EH (cell line): Measurements from ENCODE around the gene ZFHX3.
"Not testable (repeated sequence)": the region's sequence is repeated elsewhere in the genome, so short reads cannot be mapped to it uniquely, and the experiment has no call there.

ENCODE experiments used
- DNase-seq: peaks from one replicate; pipeline ENCODE4 v3.0.0-alpha.2; 2015; ENCODE audit warnings: low read depth

The ZFHX3 gene, protein sequence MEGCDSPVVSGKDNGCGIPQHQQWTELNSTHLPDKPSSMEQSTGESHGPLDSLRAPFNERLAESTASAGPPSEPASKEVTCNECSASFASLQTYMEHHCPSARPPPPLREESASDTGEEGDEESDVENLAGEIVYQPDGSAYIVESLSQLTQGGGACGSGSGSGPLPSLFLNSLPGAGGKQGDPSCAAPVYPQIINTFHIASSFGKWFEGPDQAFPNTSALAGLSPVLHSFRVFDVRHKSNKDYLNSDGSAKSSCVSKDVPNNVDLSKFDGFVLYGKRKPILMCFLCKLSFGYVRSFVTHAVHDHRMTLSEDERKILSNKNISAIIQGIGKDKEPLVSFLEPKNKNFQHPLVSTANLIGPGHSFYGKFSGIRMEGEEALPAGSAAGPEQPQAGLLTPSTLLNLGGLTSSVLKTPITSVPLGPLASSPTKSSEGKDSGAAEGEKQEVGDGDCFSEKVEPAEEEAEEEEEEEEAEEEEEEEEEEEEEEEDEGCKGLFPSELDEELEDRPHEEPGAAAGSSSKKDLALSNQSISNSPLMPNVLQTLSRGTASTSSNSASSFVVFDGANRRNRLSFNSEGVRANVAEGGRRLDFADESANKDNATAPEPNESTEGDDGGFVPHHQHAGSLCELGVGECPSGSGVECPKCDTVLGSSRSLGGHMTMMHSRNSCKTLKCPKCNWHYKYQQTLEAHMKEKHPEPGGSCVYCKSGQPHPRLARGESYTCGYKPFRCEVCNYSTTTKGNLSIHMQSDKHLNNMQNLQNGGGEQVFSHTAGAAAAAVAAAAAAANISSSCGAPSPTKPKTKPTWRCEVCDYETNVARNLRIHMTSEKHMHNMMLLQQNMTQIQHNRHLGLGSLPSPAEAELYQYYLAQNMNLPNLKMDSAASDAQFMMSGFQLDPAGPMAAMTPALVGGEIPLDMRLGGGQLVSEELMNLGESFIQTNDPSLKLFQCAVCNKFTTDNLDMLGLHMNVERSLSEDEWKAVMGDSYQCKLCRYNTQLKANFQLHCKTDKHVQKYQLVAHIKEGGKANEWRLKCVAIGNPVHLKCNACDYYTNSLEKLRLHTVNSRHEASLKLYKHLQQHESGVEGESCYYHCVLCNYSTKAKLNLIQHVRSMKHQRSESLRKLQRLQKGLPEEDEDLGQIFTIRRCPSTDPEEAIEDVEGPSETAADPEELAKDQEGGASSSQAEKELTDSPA (N-terminal part only)

DNA sequence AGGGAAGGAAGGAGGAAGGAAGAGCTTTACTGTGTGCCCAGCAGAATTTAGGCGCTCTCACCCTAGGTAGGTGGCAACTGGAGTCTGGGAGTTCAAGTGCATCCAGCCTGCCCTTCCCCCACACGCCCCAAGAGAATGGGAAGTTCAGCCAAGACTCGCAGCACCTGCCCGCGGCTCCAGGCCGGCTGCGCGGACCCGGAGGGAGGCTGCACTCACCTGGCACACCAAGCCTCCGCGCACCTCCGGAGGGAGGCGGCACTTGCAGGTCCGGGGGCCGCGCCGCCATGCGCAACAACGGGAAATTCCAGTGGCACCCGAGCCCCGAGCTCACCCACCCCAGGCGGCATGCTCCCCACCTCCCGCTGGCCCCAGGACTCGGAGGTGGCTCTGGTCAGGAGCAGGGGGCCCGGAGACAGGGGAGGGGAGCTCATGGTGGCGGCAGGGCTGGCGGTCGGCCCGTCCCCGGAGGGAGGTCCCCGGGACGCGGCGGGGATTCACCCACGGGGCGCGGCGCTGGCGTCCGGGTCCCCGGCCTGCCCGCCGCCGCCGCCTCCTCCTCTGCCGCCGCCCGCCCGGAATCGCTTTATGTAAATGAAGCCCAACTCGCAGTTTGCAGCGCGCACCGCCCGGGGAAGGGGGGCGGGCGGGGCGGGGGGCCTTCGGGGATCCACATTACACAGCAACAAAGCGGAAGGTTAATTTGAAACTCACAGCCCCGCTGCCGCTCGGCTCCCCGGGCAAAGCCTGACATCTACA lies at the start of gene ZFHX3:
Gene ZFHX3, minus strand, starts transcription at position 593 of the 756 bp plus-strand sequence. CDS start 87,983 bp downstream, outside the sequence.
- DNase-seq, result peak; percentile 83

GRCh38 chr16:73096510-73096909 lies 48.6 kb upstream of the ZFHX3 start:
- DNase-seq, result no peak

GRCh38 chr16:73095885-73096421 lies 48.0 kb upstream of the ZFHX3 start:
- no peak for DNase-seq

DNA sequence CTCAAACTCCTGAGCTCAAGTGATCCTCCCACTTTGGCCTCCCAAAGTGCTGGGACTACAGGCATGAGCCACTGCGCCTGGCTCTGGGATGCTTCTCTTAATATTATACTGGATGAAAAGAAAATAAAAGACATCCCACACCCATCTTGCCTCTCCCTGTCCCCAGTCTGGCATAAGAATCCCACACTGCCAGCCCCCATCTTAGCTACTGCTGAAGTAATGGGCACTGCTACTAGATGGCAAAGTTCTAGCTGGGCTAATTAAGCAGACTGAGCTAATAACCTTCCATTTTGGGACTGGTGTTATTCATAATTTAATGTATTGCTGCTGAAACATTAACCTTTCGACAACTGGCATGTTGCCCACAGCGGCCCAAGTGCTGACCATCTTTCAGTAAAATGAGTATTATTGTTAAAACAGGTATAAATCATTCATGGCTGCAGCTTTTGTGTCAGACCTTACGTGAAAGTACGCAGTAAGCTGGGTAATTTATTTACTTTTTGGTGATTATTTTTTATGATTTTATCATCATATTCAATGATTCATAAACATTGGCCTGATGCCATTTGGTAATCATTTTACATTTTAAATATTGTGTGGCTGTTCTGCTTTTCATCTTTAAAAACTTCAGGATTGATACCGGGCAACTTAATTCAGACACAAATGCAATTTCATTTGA lies 47.4 kb upstream of the ZFHX3 start:
- no peak for DNase-seq

DNA sequence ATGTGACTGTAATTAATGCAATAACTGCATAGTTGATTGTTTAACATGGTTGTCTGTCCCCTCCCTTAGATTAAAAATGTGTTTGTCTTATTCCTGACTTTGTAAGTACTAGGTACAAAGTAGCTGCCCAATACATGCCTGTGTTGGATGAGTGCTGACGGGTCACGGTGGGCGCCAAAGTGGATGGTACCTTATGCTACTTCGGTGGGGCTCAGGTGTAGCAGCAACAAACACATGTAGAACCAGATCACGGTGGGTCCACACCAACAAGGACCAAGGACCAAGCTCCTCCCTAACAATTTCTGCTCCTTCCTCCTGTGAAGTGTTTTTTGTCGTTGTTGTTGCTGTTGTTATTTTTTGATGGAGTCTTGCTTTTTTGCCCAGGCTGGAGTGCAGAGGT lies 46.4 kb upstream of the ZFHX3 start:
- DNase-seq, result no peak

- DNase-seq, result peak; percentile 73
Measured at GRCh38 chr16:73093146-73094144, 45.5 kb upstream of the ZFHX3 start.

DNA sequence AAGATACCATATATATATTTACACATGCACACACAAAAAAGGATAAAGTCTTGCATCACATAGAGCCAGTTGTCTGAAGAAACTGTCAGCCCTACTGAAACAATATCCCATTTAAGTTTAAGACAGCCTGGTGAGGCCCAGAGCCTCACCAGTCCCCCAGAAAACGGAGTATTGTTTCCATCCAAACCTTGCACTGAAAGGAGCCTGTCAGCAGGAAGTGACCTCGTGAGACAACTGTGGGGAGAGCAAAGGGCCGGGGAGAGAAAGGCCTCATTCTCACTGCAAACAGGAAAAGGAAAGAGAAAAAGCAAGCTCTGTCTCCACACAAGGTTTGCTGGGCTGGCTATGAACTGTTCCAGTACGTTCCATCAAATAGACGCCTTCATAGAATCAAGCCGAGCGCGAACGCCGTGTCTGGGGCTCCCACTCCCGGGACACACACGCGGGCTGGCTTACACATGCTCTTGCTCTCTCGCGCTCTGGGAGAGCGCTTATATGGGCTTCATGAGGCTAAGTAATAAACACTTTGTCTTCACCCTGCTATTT lies 44.4 kb upstream of the ZFHX3 start:
- peak; percentile 9 for DNase-seq

GRCh38 chr16:73091174-73091573 lies 43.2 kb upstream of the ZFHX3 start:
- DNase-seq, result no peak

DNA sequence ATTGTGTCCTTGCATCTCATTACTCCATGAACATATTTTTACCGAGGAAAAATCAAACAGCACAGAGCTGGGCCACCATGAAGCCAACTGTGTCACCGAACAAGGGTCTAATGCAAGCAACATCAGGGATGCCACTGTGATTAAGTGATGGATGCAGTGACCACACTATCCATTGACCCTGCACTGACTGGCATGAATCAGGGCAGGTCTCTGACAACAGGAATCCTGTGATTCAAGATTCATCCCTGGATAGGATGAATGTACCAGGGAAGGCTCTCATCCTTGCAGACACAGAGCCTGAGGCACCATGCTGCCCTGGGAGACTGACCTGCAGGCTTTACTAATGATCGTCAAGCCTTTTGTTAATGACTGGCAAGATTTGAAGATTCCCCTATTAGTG lies 41.5 kb upstream of the ZFHX3 start:
- DNase-seq, result no peak

DNA sequence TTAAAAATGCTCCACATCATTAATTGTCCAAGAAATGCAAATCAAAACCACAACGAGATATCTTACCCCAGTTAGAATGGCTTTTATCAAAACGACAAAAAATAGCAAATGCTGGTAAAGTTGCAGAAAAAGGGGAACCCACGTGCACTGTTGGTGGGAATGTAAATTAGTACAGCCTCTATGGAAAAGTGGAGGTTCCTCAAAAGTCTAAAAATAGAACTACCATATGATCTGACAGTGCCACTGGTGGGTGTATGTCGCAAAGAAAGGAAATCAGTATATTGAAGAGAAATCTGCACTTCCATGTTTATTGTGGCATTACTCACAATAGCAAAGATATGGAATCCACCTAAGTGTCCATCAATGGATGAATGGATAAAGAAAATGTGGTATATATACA lies 38.2 kb upstream of the ZFHX3 start:
- DNase-seq, result no peak

DNA sequence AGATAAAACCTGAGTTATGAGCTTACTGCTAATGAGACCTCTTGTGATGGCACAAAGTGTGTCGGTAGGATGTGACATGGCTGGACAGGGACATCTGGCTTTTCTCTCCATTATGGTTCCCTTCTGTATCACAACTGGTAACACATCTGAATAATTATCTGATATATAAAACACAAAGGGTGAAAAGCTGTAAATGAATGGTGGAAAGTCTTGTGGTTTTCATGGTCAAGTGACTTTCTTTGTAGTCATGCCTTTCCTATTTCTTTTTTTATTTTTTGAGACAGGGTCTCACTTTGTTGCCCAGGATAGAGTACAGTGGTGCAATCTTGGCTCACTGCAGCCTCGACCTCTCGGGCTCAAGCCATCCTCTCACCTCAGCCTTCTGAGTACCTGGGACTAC lies 35.3 kb upstream of the ZFHX3 start:
- peak; percentile 19 for DNase-seq

DNA sequence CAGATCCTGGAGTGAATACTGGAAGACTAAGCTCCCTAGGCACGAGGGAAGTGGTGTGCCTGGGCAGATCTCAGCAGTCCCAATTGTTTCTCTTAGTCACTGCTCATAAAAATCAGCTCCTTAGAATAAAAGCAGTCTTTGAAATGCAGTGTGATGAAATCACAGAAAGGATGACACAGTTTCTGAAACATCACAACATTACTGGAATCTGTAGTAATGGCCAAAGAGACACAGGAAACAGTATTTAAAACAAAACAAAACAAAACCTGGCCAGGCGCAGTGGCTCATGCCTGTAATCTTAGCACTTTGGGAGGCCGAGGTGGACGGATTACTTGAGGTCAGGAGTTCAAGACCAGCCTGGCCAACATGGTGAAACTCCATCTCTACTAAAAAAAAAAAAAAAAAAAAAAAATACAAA lies 34.7 kb upstream of the ZFHX3 start:
- DNase-seq, result peak; percentile 98

GRCh38 chr16:73080931-73081330 lies 33.0 kb upstream of the ZFHX3 start:
- DNase-seq, result no peak

DNA sequence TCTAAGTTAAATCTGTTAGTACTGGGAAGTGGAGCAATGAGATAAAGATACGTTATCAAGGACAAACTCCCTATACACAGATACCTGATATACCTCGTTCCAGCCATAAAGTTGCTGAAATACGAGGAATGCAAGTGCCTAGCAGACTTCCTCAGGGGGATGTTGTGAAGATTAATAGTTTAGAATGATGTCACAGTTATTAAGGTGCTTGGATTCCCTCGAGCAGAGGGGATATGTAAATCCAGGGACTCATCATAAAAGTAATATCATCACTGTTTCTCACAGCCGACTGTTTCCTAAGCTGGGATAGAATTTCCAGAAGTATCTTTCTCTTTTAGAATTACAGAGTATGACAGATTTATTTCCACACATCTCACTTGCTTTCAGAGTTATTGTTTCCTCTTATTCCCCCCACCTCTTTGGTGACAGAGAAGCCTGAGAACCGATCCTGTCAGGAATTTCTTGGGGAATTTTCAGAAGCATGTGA lies 28.4 kb upstream of the ZFHX3 start:
- DNase-seq, result no peak

- no peak for DNase-seq
Measured at GRCh38 chr16:73074382-73074781, 26.5 kb upstream of the ZFHX3 start.

GRCh38 chr16:73072051-73072450 lies 24.1 kb upstream of the ZFHX3 start:
- DNase-seq, result not testable (repeated sequence)

DNA sequence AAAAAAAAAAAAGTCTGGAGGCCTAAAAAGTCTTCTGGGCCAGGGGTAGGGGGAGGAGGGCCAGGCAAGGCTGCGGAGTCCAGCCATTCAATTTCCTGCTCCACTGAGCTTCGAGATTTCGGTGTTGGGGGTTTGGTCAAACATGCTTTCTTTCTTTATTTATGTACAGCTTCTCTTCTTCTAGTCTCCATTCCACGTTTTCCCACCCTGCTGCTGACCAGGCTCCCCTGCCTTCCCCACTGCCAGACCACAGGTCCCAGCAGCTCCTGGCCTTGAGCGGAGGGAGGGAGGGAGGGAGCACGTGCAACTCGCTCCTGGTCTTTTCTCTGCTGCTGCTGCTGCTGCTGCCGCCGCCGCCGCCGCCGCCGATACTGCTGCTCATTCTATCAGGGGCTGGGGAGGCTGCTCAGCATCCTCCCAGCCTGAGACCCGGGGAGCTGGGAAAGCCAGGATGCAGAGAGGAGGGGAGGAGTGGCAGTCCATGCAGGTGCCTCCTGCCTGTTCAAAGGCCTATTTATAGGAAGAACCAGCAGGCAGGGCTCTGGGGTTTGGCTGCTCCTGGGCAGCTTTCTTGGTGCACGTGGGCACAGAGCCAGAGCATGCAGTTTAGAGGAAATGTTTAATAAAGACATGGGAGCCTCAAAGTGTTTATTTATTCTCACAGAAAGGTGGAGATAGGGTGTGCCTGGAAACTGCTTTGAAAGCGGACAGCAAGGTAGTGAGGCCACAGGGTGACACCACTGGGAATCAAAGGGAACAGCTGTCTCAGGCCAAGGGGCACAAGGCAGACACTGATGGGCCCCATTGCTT lies 23.4 kb upstream of the ZFHX3 start:
- DNase-seq, result peak; percentile 56
